ENCODE measurements around the gene HNRNPC.

DNA sequence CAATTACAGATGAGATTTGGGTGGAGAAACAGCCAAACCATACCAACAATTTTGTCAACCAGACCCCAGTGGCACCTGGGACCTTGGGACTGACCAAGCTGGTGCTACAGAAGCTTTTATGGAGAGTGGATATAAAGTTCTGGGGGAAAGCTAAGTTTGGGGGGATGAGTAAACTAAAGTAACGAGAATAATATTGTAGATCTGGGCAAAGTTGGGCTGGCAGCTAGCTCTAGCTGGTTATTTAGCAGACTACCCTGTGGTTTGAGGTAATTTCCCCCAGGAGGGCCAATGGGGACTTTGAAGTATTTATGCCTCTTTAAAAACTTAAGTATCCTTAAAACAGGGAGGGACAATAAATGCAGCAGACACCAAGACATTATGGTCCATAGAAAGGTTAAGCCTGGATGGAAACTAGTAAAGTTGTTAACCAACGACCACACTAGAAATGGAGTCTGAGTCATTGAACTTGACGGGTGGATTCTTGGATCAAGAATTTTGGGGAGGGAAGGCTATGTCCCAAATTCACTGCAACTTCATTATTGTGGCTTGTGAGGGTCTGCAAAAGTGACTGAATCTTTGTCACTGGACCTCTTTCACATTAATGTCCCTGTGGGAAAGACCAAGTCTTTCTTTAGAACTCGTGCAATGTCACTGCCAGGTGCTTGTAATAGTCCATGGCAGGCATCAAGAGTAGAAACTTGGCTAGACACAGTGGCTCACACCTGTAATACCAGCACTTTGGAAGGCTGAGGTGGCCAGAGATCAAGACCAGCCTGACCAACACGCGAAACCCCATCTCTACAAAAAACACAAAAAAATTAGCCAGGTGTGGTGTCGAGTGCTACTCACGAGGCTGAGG, 64.8 kb downstream of the HNRNPC start:
- TF ChIP-seq, protein P1, sequence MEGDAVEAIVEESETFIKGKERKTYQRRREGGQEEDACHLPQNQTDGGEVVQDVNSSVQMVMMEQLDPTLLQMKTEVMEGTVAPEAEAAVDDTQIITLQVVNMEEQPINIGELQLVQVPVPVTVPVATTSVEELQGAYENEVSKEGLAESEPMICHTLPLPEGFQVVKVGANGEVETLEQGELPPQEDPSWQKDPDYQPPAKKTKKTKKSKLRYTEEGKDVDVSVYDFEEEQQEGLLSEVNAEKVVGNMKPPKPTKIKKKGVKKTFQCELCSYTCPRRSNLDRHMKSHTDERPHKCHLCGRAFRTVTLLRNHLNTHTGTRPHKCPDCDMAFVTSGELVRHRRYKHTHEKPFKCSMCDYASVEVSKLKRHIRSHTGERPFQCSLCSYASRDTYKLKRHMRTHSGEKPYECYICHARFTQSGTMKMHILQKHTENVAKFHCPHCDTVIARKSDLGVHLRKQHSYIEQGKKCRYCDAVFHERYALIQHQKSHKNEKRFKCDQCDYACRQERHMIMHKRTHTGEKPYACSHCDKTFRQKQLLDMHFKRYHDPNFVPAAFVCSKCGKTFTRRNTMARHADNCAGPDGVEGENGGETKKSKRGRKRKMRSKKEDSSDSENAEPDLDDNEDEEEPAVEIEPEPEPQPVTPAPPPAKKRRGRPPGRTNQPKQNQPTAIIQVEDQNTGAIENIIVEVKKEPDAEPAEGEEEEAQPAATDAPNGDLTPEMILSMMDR (IDR thresholded peaks at IDR 0.05; ENCODE audit: low read depth, low read length): no peak
- TF ChIP-seq EZH2phosphoT487 (IDR thresholded peaks at IDR 0.05; ENCODE audit: low read depth): no peak

Measured in OCI-LY3 (cell line).